Hepatocyte (in vitro differentiated cells): Measurements from ENCODE around the gene SNX5.

Experiments
- EZH2 ChIP-seq: fragments of 200-600 bp; sonication (generic); IDR thresholded peaks from 2 replicates; pipeline ENCODE4 v1.6.1; 2016; ENCODE audit warnings: antibody characterized with exemption, mild to moderate bottlenecking, borderline replicate concordance
- TF ChIP-seq, protein P1 (sequence below): fragments of 200-600 bp; sonication (generic); IDR thresholded peaks from 2 replicates; pipeline ENCODE4 v1.5.1; 2016; ENCODE audit warnings: antibody characterized with exemption, mild to moderate bottlenecking; ENCODE audit not compliant: poor library complexity

DNA sequence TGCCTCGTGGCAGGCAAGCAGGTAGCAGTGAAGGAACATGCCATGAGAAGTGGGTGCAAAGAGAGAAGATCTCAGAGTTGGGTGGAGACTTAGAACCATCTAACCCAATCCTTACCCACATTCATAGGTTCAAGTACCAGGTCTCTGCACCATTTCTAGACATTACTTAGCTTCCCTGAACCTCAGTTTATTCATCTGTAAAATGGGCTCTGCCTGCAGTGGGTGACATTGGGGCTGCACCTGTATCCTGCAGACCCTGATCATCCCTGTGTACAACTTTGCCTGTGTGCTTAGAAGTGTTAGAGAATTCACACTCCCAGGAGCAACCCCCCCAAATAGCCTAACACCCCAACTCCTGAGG, 42.7 kb downstream of the SNX5 start:
- TF ChIP-seq, protein P1, sequence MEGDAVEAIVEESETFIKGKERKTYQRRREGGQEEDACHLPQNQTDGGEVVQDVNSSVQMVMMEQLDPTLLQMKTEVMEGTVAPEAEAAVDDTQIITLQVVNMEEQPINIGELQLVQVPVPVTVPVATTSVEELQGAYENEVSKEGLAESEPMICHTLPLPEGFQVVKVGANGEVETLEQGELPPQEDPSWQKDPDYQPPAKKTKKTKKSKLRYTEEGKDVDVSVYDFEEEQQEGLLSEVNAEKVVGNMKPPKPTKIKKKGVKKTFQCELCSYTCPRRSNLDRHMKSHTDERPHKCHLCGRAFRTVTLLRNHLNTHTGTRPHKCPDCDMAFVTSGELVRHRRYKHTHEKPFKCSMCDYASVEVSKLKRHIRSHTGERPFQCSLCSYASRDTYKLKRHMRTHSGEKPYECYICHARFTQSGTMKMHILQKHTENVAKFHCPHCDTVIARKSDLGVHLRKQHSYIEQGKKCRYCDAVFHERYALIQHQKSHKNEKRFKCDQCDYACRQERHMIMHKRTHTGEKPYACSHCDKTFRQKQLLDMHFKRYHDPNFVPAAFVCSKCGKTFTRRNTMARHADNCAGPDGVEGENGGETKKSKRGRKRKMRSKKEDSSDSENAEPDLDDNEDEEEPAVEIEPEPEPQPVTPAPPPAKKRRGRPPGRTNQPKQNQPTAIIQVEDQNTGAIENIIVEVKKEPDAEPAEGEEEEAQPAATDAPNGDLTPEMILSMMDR = no peak
- no peak for TF ChIP-seq EZH2
